Fibroblast of skin of left quadriceps (primary cell): ENCODE data around the gene SPATA25.
"Not testable (repeated sequence)": the region's sequence is repeated elsewhere in the genome, so short reads cannot be mapped to it uniquely, and the experiment has no call there.

Experiments used
- DNase-seq, 2 experiments: peaks; one replicate each; pipeline ENCODE4 v3.0.0-alpha.2; 2013; ENCODE audit warnings: low read depth in 2 of 2

SPATA25 gene

GRCh38 chr20:45887346-45887715 lies at the start of gene SPATA25:
Gene SPATA25 (minus strand): TSS chr20:45887622. CDS start chr20:45887590, 32 bp downstream.
- DNase-seq = no peak

- DNase-seq = no peak
Observed at GRCh38 chr20:45935416-45936046, 48.1 kb upstream of the SPATA25 start.

GRCh38 chr20:45934586-45935415 lies 47.4 kb upstream of the SPATA25 start, which contains the start of gene PCIF1:
Gene PCIF1 (plus strand): TSS chr20:45934683. CDS start chr20:45939000, 4,317 bp downstream.
- peak; percentile 95 for DNase-seq

- DNase-seq = no peak
Observed at GRCh38 chr20:45934046-45934585, 46.7 kb upstream of the SPATA25 start.

GRCh38 chr20:45933266-45934045 lies 46.0 kb upstream of the SPATA25 start:
- DNase-seq = no peak

- DNase-seq = not testable (repeated sequence)
Observed at GRCh38 chr20:45931680-45932079, 44.3 kb upstream of the SPATA25 start.

GRCh38 chr20:45927071-45927878 lies 39.9 kb upstream of the SPATA25 start:
- no peak for DNase-seq

- DNase-seq = no peak
Observed at GRCh38 chr20:45926731-45927070, 39.3 kb upstream of the SPATA25 start.

- DNase-seq = no peak
Observed at GRCh38 chr20:45925821-45926506, 38.5 kb upstream of the SPATA25 start.

GRCh38 chr20:45924391-45925261 lies 37.2 kb upstream of the SPATA25 start:
- no peak for DNase-seq

GRCh38 chr20:45921337-45922189 lies 34.1 kb upstream of the SPATA25 start:
- DNase-seq = no peak

- DNase-seq = no peak
Observed at GRCh38 chr20:45920462-45921336, 33.3 kb upstream of the SPATA25 start.

GRCh38 chr20:45919542-45920399 lies 32.3 kb upstream of the SPATA25 start:
- DNase-seq = no peak

- no peak for DNase-seq
Observed at GRCh38 chr20:45918779-45919537, 31.5 kb upstream of the SPATA25 start.

GRCh38 chr20:45918182-45918737 lies 30.8 kb upstream of the SPATA25 start:
- no peak for DNase-seq

GRCh38 chr20:45917790-45918141 lies 30.3 kb upstream of the SPATA25 start:
- DNase-seq = no peak
